Body of pancreas (tissue), 4 donors: Measurements from ENCODE around the gene CDKN1A.

Source experiments
- CTCF ChIP-seq, 7 experiments: fragments of 450-650 bp in 4 of 7; fragments of 200-600 bp in 3 of 7; sonication (generic) in 3 of 7; IDR thresholded peaks; one replicate each; pipeline ENCODE4 v1.5.1; 2016 to 2019; ENCODE audit warnings: antibody characterized with exemption in 7 of 7
- POLR2A ChIP-seq, 3 donors: fragments of 450-650 bp; IDR thresholded peaks; one replicate each; pipeline ENCODE4 v1.6.1; 2016; ENCODE audit warnings: antibody characterized with exemption in 3 of 3, mild to moderate bottlenecking in 2 of 3

GRCh38 chr6:36688063-36688738 is 9.7 kb downstream of the CDKN1A start:
- TF ChIP-seq CTCF (IDR thresholded peaks at IDR 0.05): no peak
- no peak for TF ChIP-seq POLR2A (IDR thresholded peaks at IDR 0.05)
